DMS53 (cell line): ENCODE measurements around the gene ZNF423.

Experiments used
- DNase-seq: peaks from one replicate; lab custom pipeline; 2025; lab: John Stamatoyannopoulos, UW

ZNF423 gene

GRCh38 chr16:49622421-49623402 lies 233.2 kb downstream of the ZNF423 start:
- no peak for DNase-seq

DNA sequence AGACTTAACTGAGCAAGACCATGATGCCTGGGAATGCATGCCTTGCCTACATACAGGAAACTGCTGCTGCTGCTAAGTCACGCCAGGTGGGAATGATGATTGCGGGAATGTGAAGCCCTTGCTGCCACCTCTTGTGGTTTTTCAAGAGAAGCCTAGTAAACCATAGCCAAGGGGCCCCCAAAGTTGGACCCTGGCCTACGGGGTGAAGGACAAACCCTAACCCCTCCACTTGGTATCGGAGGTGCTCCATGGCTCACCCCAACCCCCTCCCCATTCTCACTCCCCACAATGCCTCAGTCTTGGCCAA lies 233.9 kb downstream of the ZNF423 start:
- no peak for DNase-seq

GRCh38 chr16:49621241-49622083 lies 234.4 kb downstream of the ZNF423 start:
- no peak for DNase-seq

GRCh38 chr16:49620869-49621240 lies 235.1 kb downstream of the ZNF423 start:
- no peak for DNase-seq

DNA sequence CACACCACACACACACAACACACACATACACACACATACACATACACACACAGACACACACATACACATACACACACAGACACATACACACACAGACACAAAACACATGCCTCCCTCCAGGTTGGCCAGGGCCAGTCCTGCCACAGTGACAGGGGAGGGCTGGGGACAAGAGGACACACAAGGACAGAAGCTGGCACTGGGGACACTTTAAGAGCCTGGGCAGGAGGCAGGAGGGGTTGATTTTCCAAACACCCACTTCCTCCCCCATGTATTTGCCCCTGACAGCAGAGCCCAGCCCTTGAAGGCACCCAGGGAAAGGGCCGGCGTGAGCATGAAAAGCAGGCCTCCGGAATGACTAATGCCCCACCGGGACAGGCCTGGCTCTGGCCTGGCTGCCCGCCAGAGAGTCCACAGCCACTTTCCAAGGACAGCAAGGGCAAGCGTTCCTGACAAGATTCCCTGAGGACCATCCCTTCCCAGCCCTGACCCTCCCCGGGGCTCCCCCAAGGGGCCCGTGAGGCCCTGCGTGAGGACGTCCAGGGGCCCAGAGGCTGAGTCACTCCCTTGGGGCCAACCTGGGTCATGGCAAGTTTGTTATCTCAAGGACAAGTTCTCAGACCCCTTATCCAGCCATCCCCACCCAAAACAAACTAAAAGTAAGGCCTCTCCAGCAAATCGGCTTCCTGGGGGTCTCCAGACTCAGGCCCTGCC lies 235.6 kb downstream of the ZNF423 start:
- DNase-seq, result no peak

GRCh38 chr16:49619811-49620157 lies 236.1 kb downstream of the ZNF423 start:
- DNase-seq, result no peak

DNA sequence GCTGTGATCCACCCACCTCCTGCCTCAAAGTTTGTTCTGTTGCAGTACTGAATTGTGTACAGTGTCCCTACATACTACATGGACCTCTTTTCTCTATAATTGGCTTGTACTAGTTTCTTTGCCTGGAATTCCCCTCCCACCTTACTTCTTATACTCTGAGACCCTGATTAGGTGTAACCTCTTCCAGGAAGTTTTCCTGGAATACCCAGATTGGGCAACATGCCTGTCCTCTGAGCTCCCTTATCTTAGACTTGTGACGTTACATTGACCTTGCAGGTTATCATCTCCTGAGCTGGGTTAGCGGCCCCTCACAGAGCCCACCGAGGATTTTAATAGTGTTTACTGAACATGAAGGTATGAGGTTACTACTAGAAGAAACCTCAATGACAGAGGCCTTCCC lies 237.0 kb downstream of the ZNF423 start:
- DNase-seq, result no peak

DNA sequence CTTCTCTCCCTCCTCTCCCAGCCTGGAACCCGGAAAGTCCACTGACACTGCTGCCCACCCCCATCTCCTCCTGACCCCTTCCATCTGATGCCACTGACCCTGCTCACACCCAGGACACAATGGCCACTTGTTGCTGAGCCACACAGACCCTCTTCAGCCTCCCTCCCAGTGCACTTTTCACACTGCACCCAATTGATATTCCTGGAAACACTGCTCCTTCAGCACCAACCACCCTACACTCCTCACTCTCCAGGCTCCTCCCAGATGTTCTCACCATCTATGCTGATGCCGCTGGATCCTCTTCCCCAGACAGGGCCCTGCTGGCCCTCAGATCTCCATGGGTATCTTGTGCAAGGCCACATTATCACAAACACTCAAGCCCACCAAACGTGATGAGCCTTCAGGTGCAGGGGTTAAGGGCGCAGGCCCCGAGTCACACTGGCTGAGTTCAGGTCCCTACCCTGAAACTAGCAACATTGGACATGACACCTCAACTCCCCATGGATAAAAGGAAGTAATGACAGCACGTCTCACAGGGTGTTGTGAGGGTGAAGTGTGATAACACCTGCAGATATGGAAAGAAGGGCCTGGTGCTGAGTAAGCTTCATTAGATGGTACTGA lies 238.1 kb downstream of the ZNF423 start:
- no peak for DNase-seq

DNA sequence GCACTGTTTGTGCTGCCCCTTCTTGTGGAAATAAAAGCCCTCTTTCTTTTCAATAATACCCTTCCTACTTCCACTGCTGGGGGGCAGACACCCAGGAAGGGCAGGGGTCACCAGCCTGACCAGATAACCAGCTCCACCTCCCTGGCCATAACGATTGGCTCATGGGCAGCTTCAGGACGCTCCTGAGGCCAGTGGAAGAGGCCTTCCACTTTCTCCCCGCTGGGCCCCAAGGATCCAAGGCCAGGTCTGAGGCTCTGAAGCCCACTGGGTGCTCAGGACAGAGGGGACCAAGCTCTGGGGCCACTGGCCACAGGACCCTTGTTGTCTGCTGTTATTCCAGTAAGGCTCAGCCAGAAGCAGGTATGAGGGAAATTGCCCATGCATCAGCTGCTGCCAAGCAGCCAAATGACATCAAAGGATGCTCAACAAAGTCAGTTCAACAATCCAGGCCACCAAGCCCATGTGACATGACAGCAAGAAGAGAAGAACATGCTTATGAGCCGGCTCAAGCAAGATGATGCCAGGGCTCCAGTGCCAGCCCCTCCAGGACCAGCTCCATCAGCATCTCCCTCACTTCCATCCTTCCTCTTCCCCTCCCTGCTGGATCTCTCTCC lies 238.8 kb downstream of the ZNF423 start:
- no peak for DNase-seq

GRCh38 chr16:49615576-49615975 lies 240.3 kb downstream of the ZNF423 start:
- no peak for DNase-seq

- no peak for DNase-seq
Observed at GRCh38 chr16:49610983-49611382, 244.9 kb downstream of the ZNF423 start.

GRCh38 chr16:49608779-49609178 lies 247.1 kb downstream of the ZNF423 start:
- DNase-seq, result no peak

- DNase-seq, result no peak
Observed at GRCh38 chr16:49608098-49608497, 247.8 kb downstream of the ZNF423 start.

DNA sequence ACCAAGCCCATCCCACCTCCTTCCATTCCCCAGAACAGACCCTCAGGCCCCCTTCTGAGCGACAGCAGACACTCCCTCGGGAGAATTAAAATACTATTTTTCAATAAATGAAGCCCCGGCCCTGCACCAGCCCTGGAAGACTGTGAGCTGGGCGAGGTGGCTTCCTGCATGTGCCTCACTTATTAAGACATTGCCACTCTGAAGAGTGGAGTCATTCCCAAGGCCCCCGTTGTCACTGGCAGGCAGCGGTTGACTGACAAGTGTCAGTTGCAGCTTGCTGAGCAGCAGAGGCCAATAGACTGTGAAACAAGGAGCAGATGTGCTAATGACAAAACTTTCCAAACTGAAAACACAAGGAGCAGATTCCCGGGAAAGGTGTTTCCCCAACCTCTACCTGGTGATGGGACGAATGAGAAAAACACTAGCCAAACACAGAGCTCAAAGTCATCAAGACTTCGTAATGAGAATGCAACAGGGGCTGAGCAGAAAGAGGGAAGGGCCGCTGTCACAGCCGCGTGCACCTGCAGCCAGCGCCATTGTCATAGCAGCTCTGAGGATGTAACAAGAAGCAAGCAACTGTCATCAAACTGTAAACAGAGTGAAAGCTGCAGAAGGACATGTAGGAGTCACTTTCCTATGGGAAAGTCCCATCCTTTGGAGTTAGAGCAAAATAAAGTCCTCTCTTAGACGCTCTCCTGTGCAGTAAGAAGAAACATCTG lies 250.2 kb downstream of the ZNF423 start:
- no peak for DNase-seq

GRCh38 chr16:49604602-49605001 lies 251.3 kb downstream of the ZNF423 start:
- no peak for DNase-seq

GRCh38 chr16:49603956-49604355 lies 252.0 kb downstream of the ZNF423 start:
- no peak for DNase-seq

DNA sequence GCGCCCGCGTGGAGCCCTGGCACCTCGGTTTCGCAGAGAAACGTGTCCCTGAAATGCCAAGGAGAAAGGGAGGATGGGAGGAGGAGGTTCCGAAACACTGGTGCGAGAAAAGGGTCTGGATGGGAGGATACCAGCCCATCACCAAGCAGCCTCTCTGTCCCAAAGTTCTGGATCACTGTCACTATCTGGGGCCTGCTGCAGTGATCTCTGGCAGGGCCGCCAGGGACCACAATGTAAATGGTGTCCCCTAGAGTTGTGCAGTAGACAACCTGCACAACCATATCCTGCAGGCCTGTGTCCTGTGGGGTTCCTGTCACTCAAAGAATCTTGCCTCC lies 253.0 kb downstream of the ZNF423 start:
- DNase-seq, result no peak

- DNase-seq, result no peak
Observed at GRCh38 chr16:49602201-49602975, 253.5 kb downstream of the ZNF423 start.

GRCh38 chr16:49601576-49601975 lies 254.3 kb downstream of the ZNF423 start:
- no peak for DNase-seq

DNA sequence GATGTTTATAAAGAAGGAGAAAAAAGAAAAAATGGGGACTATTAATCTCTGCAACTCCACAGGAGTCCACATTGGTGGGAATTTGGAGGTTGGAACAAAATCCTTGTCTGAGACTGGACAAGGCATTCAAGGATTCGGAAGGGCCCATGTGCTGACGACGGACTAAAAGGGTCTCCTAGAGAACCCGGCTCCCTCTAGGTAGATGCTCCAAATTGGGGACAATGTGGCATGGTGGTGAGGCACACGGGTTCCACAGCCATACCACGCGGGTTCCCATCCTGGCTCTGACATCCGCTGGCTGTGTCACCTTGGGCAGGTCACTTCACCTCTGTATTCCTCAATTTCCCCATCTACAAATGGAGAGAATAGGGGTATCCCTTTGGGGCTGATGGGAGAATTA lies 254.9 kb downstream of the ZNF423 start:
- no peak for DNase-seq
